HT1080 (cell line): Measurements from ENCODE around the gene FOXP1. TPM values are rescaled to one million over a fixed set of nuclear protein-coding genes. Genes with fewer than 3 reads are reported as not detected.

Experiments
- DNase-seq: peaks from one replicate; pipeline ENCODE4 v3.0.0-alpha.2; 2015; ENCODE audit warnings: low read depth
- total RNA-seq: library from RNA; depleted of rRNA; stranded (reverse); fragments of >200 nt; shearing (Covaris generic); gene quantifications from 2 replicates; pipeline ENCODE4 v1.2.3, GENCODE V29; 2014

Gene FOXP1
- total RNA-seq, 1 experiment from 2014 or later = 65.9 TPM

GRCh38 chr3:71088019-71088708 lies 495.4 kb downstream of the FOXP1 start:
- DNase-seq = no peak

GRCh38 chr3:71087143-71088018 lies 496.1 kb downstream of the FOXP1 start:
- peak; percentile 75 for DNase-seq

GRCh38 chr3:71086777-71087142 lies 496.8 kb downstream of the FOXP1 start:
- no peak for DNase-seq

GRCh38 chr3:71083726-71084131 lies 499.8 kb downstream of the FOXP1 start:
- no peak for DNase-seq

GRCh38 chr3:71082833-71083232 lies 500.7 kb downstream of the FOXP1 start:
- DNase-seq = no peak

- DNase-seq = no peak
These were observed 502.9 kb downstream of the FOXP1 start for GRCh38 chr3:71080517-71081083.

- no peak for DNase-seq
These were observed 504.6 kb downstream of the FOXP1 start for GRCh38 chr3:71078723-71079525.

GRCh38 chr3:71078199-71078598 lies 505.3 kb downstream of the FOXP1 start:
- no peak for DNase-seq

GRCh38 chr3:71077070-71077469 lies 506.5 kb downstream of the FOXP1 start:
- no peak for DNase-seq

- DNase-seq = peak; percentile 66
These were observed 507.0 kb downstream of the FOXP1 start for GRCh38 chr3:71076361-71077002.

GRCh38 chr3:71075494-71075893 lies 508.0 kb downstream of the FOXP1 start:
- DNase-seq = no peak

GRCh38 chr3:71074423-71074822 lies 509.1 kb downstream of the FOXP1 start:
- peak; percentile 57 for DNase-seq

GRCh38 chr3:71072986-71073385 lies 510.5 kb downstream of the FOXP1 start:
- DNase-seq = no peak

- DNase-seq = no peak
These were observed 511.2 kb downstream of the FOXP1 start for GRCh38 chr3:71072287-71072686.

GRCh38 chr3:71070497-71071463 lies 512.7 kb downstream of the FOXP1 start:
- no peak for DNase-seq

GRCh38 chr3:71069797-71070196 lies 513.7 kb downstream of the FOXP1 start:
- peak; percentile 49 for DNase-seq

- DNase-seq = no peak
These were observed 515.4 kb downstream of the FOXP1 start for GRCh38 chr3:71067977-71068654.

GRCh38 chr3:71066849-71067261 lies 516.7 kb downstream of the FOXP1 start:
- peak; percentile 68 for DNase-seq

- peak; percentile 64 for DNase-seq
These were observed 517.2 kb downstream of the FOXP1 start for GRCh38 chr3:71066356-71066755.
